ENCODE data around the gene IDUA.

The IDUA gene

DNA sequence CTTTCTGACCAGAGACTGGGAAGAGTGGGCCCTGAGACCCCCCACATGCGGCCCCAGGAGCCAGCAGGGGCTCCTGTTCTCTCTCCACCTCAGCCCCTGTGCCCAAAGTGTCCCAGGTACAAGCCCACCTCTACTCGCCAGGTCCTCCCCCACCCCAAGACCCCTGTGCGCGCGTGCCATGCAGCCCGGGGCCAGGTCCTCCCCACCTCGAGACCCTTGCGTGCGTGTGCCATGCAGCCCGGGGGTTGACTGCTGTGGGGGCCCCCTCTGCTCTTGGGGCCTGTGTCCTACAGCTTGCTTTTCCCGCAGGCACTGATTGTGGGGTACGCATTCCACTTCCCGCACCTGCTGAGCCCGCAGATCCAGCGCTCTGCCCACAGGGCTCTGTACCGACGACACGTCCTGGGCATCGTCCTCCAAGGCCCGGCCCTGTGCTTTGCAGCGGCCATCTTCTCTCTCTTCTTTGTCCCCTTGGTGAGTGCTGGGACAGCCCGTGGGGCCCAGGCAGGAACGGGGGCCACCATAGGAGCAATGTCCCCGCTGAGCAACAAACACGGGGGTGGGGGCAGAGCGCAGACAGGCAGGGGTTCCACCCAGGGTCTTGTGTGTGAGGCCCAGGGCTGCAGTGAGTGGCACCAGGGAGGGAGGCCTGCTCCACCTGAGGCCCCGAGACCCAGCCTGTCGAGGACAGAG, 33.8 kb upstream of the IDUA start:
- no peaks in the 10 kb centered on the region for H3K9me3 ChIP-seq (ENCODE audit: control insufficient read depth, insufficient read depth, low read length)
- no peaks in the 10 kb centered on the region for H3K4me1 ChIP-seq (ENCODE audit: insufficient read depth, low read length)
- no peak overlapping the region for H3K9ac ChIP-seq (ENCODE audit: low read depth, low read length)
- H3K36me3 ChIP-seq (ENCODE audit: insufficient read depth, low read length): no peaks in the 10 kb centered on the region; the same call in 1 of the 2 replicates

DNA sequence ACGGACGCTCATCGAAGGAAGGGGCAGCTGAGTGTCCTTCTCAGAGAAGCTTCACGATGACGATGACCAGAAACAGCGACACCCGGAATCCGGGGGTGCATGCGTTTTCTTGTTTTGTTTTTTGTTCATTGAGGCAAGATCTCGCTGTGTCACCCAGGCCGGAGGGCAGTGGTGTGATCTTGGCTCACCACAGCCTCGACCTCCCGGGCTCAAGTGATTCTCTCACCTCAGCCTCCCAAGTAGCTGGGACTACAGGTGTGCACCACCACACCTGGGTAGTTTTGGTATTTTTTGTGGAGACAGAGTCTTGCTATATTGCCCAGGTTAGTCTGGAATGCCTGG, 33.3 kb upstream of the IDUA start:
- Histone ChIP-seq H3K4me1 (ENCODE audit: insufficient read depth, low read length) (no peaks in the 10 kb centered on the region), H3K9me3 (ENCODE audit: control insufficient read depth, insufficient read depth, low read length) (no peaks in the 10 kb centered on the region), H3K36me3 (ENCODE audit: insufficient read depth, low read length) (no peaks in the 10 kb centered on the region; the same call in 1 of the 2 replicates), H3K9ac (ENCODE audit: low read depth, low read length) (no peak overlapping the region)

DNA sequence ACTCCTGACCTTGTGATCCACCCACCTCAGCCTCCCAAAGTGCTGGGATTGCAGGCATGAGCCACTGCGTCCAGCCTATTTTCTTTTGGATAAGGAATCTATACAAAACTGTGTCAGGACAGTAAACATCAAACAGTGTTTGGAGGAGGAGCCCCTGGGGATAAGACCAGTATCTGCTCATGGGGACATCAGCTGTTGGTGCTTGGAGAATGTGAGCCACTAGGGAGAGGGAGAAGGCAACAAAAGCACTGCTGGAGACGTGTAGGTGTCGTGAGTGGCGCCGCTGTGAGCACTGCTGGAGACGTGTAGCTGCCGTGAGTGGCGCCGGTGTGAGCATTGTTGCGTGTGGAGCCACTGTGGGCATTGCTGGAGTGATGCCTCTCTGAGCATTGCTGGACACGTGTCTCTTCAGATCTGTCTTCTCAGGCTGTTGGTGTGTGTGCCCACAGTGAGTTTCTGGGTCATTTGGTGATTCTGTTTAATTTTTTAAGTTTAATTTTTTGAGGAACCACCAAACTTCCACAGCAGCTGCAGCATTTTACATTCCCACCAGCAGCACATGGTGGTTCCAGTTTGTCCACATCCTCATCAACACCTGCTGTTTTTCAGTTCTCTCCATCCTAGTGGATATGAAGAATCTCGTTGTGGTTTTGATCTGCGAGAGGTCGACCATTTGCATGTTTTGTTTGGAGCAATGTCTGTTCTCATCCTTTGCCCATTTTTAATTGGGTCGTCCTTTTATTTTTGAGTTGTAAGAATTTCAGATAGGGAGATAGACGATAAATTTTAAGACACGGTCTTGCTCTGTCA, 32.4 kb upstream of the IDUA start:
- no peaks in the 10 kb centered on the region; the same call in 1 of the 2 replicates for H3K36me3 ChIP-seq (ENCODE audit: insufficient read depth, low read length)

DNA sequence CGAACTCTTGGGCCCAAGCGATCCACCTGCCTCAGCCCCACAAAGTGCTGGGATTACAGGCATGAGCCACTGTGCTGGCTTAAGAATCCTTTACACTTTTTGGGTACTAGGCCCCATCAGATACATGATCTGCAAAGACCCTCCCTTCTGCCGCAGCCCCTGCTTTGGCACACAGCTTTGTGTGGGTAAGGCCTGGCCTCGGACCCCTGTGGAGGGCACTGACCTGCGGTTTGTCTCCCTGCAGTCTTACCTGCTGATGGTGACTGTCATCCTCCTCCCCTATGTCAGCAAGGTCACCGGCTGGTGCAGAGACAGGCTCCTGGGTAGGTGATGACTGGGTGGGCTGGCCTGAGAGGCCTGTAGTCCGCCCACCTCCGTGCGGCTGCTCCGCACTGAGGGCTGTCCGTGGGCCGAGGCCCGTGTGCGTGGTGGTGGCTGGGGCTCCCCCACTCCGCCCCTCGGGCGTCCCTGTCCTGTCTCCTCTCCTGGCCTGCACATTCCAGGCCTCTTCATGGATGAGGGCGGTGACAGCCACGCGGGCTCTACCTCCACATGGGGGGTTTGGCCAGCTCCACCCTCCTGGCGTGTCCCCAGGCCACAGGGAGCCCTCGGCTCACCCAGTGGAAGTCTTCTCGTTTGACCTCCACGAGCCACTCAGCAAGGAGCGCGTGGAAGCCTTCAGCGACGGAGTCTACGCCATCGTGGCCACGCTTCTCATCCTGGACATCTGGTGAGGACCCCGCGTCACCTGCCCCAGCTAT, 31.5 kb upstream of the IDUA start:
- Histone ChIP-seq H3K9ac (ENCODE audit: low read depth, low read length) (no peak overlapping the region), H3K9me3 (ENCODE audit: control insufficient read depth, insufficient read depth, low read length) (no peaks in the 10 kb centered on the region), H3K4me1 (ENCODE audit: insufficient read depth, low read length) (no peaks in the 10 kb centered on the region), H3K36me3 (ENCODE audit: insufficient read depth, low read length) (no peaks in the 10 kb centered on the region; the same call in none of the 2 replicates)

More for the DNA sequence above, 32.4 kb upstream of the IDUA start:
- Histone ChIP-seq H3K4me1 (ENCODE audit: insufficient read depth, low read length) (no peaks in the 10 kb centered on the region), H3K9me3 (ENCODE audit: control insufficient read depth, insufficient read depth, low read length) (no peaks in the 10 kb centered on the region), H3K9ac (ENCODE audit: low read depth, low read length) (no peak overlapping the region)

DNA sequence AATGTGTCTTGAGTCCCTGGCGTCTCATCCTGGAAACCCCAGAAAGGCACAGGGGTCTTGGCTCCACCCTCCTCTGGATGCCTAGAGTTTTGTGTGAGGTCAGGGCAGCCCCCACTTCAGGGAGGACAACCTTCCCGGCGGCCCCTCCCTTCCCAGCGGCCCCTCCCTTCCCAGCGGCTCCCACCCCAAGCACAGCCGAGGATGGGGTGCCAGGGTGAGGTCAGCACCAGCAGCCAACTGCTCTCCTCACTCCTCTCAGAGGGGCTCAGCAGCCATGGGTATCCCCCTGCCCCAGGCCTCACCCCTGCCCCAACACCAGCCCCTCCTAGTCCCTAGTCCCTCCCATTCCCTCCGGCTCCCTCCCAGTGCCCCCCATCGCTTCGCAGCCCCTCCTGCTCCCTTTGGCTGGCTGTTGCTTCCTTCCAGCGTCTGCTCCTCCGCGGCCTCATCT, 30.9 kb upstream of the IDUA start:
- no peaks in the 10 kb centered on the region for H3K9me3 ChIP-seq (ENCODE audit: control insufficient read depth, insufficient read depth, low read length)
- H3K9ac ChIP-seq (ENCODE audit: low read depth, low read length): no peak overlapping the region
- H3K4me1 ChIP-seq (ENCODE audit: insufficient read depth, low read length): no peaks in the 10 kb centered on the region
- H3K36me3 ChIP-seq (ENCODE audit: insufficient read depth, low read length): no peaks in the 10 kb centered on the region; the same call in none of the 2 replicates

DNA sequence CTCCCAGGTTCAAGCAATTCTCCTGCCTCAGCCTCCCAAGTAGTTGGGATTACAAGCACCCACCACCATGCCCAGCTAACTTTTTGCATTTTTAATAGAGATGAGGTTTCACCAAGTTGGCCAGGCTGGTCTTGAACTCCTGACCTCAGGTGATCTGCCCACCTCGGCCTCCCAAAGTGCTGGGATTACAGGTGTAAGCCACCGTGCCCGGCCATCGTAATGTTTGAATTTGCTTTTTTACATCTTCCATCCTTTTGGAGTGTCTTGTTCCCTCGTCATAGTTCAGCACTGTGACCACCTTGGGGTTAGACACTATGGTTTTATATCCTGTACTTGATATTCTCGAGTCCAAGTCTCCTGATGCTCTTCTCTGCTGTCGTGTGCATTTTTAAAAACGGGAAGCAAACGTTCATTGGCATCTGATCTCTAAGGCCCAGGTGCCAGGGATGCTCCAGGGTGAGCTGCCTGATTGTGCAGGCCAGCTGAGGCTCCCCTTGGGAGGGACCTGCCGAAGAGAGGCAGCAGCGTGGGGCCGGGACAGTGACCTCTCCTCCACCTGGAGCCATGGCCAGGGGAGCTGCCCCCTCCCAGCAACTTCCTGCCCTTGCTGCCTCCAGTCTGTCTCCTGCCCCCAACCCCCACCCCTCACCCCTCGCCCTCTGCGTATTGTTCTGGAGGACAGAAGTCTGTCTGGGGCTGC, 30.2 kb upstream of the IDUA start:
- Histone ChIP-seq H3K9ac (ENCODE audit: low read depth, low read length) (no peak overlapping the region), H3K9me3 (ENCODE audit: control insufficient read depth, insufficient read depth, low read length) (no peaks in the 10 kb centered on the region), H3K4me1 (ENCODE audit: insufficient read depth, low read length) (no peaks in the 10 kb centered on the region), H3K36me3 (ENCODE audit: insufficient read depth, low read length) (no peaks in the 10 kb centered on the region; the same call in none of the 2 replicates)

DNA sequence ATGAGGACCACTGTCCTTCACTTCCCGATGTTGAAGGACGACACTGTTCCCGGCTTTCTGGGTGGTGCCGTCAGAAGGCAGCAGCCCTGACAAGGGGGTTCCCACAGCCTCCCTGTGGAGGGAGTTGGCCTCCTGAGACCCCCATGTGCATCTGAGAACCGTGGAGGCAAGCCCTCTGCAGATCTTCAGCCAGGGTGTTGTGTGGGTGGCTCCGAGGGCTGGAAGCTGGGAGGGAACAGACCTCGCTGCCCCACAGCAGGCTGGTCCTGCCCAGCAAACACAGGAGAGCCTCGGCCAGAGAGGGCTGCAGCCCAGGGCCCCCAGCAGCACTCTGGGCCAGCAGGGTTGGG, 29.6 kb upstream of the IDUA start:
- Histone ChIP-seq H3K9me3 (ENCODE audit: control insufficient read depth, insufficient read depth, low read length) (no peaks in the 10 kb centered on the region), H3K36me3 (ENCODE audit: insufficient read depth, low read length) (no peaks in the 10 kb centered on the region; the same call in 1 of the 2 replicates), H3K9ac (ENCODE audit: low read depth, low read length) (no peak overlapping the region), H3K4me1 (ENCODE audit: insufficient read depth, low read length) (no peaks in the 10 kb centered on the region)

DNA sequence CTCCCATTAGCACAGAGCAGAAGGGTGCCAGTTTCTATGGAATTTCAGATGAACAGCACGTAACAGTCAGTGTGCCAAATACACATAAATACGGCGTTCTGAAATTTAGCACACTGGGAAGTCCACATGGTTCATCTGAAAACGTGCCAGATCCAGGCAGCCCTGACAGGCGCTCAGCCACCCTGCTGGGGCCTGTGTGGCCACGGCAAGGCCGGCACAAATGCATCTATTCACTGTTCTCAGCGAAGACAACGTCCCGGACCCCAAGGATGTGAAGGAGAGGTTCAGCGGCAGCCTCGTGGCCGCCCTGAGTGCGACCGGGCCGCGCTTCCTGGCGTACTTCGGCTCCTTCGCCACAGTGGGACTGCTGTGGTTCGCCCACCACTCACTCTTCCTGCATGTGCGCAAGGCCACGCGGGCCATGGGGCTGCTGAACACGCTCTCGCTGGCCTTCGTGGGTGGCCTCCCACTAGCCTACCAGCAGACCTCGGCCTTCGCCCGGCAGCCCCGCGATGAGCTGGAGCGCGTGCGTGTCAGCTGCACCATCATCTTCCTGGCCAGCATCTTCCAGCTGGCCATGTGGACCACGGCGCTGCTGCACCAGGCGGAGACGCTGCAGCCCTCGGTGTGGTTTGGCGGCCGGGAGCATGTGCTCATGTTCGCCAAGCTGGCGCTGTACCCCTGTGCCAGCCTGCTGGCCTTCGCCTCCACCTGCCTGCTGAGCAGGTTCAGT, 29.1 kb upstream of the IDUA start:
- Histone ChIP-seq H3K36me3 (ENCODE audit: insufficient read depth, low read length) (no peaks in the 10 kb centered on the region; the same call in 1 of the 2 replicates), H3K9ac (ENCODE audit: low read depth, low read length) (no peak overlapping the region), H3K4me1 (ENCODE audit: insufficient read depth, low read length) (no peaks in the 10 kb centered on the region), H3K9me3 (ENCODE audit: control insufficient read depth, insufficient read depth, low read length) (no peaks in the 10 kb centered on the region)

DNA sequence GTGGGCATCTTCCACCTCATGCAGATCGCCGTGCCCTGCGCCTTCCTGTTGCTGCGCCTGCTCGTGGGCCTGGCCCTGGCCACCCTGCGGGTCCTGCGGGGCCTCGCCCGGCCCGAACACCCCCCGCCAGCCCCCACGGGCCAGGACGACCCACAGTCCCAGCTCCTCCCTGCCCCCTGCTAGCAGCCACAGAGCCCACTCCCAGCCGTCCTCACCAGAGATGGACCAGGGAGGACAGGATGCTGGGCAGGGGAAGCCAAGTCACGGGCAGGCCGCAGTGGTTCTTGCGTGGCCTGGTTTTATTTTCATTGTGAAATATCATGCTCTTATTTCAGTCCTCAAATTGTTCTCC, 28.6 kb upstream of the IDUA start:
- H3K4me1 ChIP-seq (ENCODE audit: insufficient read depth, low read length): no peaks in the 10 kb centered on the region
- H3K36me3 ChIP-seq (ENCODE audit: insufficient read depth, low read length): no peaks in the 10 kb centered on the region; the same call in 1 of the 2 replicates
- H3K9me3 ChIP-seq (ENCODE audit: control insufficient read depth, insufficient read depth, low read length): no peaks in the 10 kb centered on the region
- no peak overlapping the region for H3K9ac ChIP-seq (ENCODE audit: low read depth, low read length)

DNA sequence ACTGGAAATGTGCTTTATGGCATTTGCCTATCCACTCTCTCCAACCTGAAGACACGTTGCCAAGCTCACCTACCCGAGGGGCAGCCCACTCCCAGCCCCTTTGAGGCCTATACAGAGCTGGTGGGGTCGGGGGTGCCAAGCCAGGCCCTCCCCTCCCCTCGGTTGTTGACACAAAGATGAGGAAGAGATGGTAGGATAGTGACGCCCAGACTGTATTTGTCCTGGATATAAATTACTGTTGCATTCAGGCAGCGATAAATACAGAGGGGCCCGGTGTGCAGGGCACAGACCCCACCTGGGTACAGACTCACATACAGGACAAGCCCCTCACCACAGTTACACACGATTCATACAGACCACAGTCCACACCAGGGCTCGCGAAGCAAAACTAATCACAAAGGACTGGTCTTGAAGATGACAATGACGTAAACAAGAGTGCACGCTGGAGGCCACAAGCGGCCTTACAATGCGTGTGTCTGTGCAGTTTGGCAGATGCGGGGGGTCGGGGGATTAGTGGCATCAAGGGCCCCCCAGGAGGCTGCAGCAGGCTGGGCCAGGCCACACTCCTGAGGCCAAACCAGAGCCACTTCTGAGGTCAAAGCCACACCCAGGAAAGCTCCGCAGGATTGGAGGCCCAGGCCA, 28.0 kb upstream of the IDUA start:
- Histone ChIP-seq H3K9me3 (ENCODE audit: control insufficient read depth, insufficient read depth, low read length) (no peaks in the 10 kb centered on the region), H3K4me1 (ENCODE audit: insufficient read depth, low read length) (no peaks in the 10 kb centered on the region), H3K36me3 (ENCODE audit: insufficient read depth, low read length) (no peaks in the 10 kb centered on the region; the same call in 1 of the 2 replicates), H3K9ac (ENCODE audit: low read depth, low read length) (no peak overlapping the region)

DNA sequence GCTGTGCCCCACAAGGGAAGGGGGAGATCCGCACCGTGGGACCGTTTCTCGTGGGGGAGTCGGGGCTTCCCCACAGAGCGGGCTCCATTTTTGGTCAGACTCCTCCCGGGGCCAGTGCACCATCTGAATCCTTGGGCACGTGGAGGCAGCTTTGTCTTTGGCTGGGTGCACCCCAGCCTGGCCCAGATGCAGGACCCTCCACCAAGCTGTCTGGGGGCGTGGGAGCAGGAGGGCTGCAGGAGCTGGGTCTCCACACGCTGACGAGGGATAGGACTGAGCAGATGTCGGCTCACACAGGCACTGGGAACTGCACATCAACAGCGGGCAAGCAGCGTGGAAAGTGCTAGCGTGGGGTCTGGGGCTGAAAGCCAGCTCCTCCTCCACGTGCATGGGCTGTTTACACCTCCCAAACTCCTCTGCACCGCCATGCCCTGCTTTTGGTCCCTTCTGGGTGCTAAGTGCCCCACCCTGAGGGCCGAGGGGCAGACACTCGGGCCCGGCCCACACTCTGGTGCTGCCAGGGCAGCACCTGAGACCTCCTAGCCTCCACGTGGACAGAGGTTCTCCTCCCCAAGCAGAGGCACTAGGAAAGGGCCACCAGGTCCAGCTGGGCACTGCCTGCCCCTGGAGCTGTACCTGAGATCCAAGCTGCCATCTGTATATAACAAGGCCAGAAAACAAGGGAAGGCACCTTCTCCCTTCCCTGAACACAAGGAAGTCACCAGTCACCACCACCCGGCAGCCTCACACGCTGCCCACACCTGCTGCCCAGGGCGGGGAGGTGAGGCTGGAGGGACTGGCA, 27.3 kb upstream of the IDUA start:
- no peak overlapping the region for H3K9ac ChIP-seq (ENCODE audit: low read depth, low read length)
- H3K36me3 ChIP-seq (ENCODE audit: insufficient read depth, low read length): no peaks in the 10 kb centered on the region; the same call in 1 of the 2 replicates
- H3K9me3 ChIP-seq (ENCODE audit: control insufficient read depth, insufficient read depth, low read length): no peaks in the 10 kb centered on the region
- no peaks in the 10 kb centered on the region for H3K4me1 ChIP-seq (ENCODE audit: insufficient read depth, low read length)

DNA sequence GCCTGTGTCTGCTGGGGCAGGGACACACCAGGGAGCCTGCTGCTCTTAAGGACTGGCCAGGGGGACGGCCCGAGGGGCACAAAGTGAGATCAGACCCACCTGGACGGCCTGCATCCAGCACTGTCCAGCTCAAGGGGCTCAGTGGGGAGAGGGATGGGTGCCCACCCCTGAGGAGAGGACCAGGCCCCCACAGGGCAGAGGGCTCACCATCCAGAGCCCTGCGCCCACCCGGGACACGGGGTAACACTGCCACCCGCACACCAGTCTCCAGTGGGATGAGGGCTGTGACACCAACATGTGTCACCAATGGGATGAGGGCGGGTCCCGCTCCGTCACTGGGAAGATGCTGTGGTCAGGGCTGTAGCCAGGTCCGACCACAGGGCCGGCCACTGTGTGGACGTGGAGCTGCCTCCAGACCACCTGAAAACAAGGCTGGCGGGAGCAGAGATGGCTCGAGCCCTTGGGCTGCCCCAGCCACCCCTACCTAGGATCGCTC, 26.7 kb upstream of the IDUA start:
- Histone ChIP-seq H3K9me3 (ENCODE audit: control insufficient read depth, insufficient read depth, low read length) (no peaks in the 10 kb centered on the region), H3K36me3 (ENCODE audit: insufficient read depth, low read length) (no peaks in the 10 kb centered on the region; the same call in 1 of the 2 replicates), H3K4me1 (ENCODE audit: insufficient read depth, low read length) (no peaks in the 10 kb centered on the region), H3K9ac (ENCODE audit: low read depth, low read length) (no peak overlapping the region)
